ENCODE results near the gene FSD2. TPM values are rescaled to one million over a fixed set of nuclear protein-coding genes. Genes with fewer than 3 reads are reported as not detected.
A peak's percentile ranks its signal among the peaks of the same experiment; 100 is the strongest.

FSD2 gene
- total and polyA plus RNA-seq, 2 experiments from 2014 or later, result 0.18 TPM; not detected in 1

DNA sequence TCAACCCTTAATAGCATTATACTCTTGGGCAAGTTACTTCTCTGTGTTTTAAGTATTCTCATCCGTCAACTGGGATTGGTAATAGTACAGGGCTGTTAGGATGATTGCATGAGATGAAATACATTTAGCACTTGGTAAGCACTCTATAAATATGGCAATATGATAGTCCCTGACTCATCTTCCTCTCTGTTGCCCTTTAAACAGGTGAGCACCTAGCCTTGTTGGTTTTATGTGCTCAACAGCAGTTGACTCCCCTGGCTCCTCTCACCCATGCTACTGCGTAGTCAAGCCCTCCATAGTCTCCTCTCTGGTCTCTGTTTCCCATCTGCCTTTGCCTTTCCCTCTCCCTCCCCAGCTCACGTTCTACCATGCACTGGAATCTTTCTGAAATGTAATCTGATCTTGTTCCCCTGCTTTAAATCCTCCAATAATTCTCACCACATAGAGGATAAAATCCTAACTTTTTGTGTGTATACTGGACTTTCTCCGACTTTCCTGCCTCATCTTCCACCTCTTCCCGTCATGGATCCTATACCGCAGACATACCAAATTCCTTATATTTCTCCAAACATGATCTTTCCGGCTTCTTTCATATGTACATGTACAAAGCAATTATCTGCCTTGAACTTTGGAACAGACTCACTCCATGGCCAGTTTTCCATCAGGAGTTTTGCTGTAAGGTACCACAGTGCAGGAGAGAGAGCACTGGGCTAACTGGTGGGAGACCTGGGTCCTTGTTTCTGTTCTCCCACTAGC lies 42.3 kb downstream of the FSD2 start (continued):
- no peak for TF ChIP-seq ZNF114 (CRISPR knock-in tag; IDR thresholded peaks at IDR 0.05)

DNA sequence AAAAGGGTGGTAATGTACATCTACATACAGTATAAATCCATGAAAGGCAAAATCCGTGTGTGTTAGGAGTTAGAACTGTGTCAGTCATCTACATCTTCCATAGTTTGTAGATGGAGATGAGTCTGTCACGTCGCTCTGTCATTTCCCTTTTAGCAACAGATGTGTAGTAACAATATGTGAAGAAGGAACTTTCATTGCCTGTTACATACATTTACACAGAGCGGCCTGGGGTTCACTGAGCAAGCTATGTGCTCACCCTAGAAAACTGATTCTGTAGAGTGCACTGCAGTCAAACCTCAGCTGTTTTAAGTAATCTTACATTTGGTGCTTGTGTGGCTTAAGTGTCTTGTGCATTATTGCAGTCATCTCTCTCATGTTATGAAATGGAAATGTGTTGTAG lies 54.6 kb downstream of the FSD2 start:
- Mint-ChIP-seq H3K9me3 (no peaks in the 10 kb centered on the region), H3K36me3 (ENCODE audit: low read depth) (peaks cover 28% of the 10 kb centered on the region), H3K4me3 (peak overlapping the region; percentile 96), H3K4me1 (peaks cover 10% of the 10 kb centered on the region), H3K27me3 (ENCODE audit: insufficient read depth, low read depth, poor library complexity) (peaks cover 4% of the 10 kb centered on the region), H3K27ac (no peak overlapping the region)
- Histone ChIP-seq H3K79me2 (replicated peaks; ENCODE audit: insufficient read depth) (peaks cover 44% of the 10 kb centered on the region), H2AFZ (peak overlapping the region; percentile 78; the same call in 1 of the 2 replicates), H4K20me1 (replicated peaks; ENCODE audit: insufficient read depth) (peaks cover 11% of the 10 kb centered on the region), H3K36me3 (ENCODE audit: insufficient read depth) (peaks cover 9% of the 10 kb centered on the region; the same call in 1 of the 2 replicates), H3K4me3 (peak overlapping the region; percentile 96), H3F3A (replicated peaks; ENCODE audit: low read depth) (peaks cover 5% of the 10 kb centered on the region; the same call in 1 of the 2 replicates), H3K4me1 (ENCODE audit: insufficient read depth) (peaks cover 13% of the 10 kb centered on the region), H3K27ac (ENCODE audit: low read depth) (no peak overlapping the region), H3K27me3 (ENCODE audit: insufficient read depth) (no peaks in the 10 kb centered on the region), H3K9me2 (ENCODE audit: insufficient read depth) (no peaks in the 10 kb centered on the region), H3K4me2 (peak overlapping the region; percentile 88)
- no peak for DNase-seq (ENCODE audit: low spot score)
- TF ChIP-seq, protein P1, sequence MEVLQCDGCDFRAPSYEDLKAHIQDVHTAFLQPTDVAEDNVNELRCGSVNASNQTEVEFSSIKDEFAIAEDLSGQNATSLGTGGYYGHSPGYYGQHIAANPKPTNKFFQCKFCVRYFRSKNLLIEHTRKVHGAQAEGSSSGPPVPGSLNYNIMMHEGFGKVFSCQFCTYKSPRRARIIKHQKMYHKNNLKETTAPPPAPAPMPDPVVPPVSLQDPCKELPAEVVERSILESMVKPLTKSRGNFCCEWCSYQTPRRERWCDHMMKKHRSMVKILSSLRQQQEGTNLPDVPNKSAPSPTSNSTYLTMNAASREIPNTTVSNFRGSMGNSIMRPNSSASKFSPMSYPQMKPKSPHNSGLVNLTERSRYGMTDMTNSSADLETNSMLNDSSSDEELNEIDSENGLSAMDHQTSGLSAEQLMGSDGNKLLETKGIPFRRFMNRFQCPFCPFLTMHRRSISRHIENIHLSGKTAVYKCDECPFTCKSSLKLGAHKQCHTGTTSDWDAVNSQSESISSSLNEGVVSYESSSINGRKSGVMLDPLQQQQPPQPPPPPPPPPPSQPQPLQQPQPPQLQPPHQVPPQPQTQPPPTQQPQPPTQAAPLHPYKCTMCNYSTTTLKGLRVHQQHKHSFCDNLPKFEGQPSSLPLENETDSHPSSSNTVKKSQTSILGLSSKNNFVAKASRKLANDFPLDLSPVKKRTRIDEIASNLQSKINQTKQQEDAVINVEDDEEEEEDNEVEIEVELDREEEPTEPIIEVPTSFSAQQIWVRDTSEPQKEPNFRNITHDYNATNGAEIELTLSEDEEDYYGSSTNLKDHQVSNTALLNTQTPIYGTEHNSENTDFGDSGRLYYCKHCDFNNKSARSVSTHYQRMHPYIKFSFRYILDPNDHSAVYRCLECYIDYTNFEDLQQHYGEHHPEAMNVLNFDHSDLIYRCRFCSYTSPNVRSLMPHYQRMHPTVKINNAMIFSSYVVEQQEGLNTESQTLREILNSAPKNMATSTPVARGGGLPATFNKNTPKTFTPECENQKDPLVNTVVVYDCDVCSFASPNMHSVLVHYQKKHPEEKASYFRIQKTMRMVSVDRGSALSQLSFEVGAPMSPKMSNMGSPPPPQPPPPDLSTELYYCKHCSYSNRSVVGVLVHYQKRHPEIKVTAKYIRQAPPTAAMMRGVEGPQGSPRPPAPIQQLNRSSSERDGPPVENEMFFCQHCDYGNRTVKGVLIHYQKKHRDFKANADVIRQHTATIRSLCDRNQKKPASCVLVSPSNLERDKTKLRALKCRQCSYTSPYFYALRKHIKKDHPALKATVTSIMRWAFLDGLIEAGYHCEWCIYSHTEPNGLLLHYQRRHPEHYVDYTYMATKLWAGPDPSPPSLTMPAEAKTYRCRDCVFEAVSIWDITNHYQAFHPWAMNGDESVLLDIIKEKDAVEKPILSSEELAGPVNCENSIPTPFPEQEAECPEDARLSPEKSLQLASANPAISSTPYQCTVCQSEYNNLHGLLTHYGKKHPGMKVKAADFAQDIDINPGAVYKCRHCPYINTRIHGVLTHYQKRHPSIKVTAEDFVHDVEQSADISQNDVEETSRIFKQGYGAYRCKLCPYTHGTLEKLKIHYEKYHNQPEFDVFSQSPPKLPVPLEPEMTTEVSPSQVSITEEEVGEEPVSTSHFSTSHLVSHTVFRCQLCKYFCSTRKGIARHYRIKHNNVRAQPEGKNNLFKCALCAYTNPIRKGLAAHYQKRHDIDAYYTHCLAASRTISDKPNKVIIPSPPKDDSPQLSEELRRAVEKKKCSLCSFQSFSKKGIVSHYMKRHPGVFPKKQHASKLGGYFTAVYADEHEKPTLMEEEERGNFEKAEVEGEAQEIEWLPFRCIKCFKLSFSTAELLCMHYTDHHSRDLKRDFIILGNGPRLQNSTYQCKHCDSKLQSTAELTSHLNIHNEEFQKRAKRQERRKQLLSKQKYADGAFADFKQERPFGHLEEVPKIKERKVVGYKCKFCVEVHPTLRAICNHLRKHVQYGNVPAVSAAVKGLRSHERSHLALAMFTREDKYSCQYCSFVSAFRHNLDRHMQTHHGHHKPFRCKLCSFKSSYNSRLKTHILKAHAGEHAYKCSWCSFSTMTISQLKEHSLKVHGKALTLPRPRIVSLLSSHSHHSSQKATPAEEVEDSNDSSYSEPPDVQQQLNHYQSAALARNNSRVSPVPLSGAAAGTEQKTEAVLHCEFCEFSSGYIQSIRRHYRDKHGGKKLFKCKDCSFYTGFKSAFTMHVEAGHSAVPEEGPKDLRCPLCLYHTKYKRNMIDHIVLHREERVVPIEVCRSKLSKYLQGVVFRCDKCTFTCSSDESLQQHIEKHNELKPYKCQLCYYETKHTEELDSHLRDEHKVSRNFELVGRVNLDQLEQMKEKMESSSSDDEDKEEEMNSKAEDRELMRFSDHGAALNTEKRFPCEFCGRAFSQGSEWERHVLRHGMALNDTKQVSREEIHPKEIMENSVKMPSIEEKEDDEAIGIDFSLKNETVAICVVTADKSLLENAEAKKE (CRISPR knock-in tag; IDR thresholded peaks at IDR 0.05), result no peak
- TF ChIP-seq, protein P2, sequence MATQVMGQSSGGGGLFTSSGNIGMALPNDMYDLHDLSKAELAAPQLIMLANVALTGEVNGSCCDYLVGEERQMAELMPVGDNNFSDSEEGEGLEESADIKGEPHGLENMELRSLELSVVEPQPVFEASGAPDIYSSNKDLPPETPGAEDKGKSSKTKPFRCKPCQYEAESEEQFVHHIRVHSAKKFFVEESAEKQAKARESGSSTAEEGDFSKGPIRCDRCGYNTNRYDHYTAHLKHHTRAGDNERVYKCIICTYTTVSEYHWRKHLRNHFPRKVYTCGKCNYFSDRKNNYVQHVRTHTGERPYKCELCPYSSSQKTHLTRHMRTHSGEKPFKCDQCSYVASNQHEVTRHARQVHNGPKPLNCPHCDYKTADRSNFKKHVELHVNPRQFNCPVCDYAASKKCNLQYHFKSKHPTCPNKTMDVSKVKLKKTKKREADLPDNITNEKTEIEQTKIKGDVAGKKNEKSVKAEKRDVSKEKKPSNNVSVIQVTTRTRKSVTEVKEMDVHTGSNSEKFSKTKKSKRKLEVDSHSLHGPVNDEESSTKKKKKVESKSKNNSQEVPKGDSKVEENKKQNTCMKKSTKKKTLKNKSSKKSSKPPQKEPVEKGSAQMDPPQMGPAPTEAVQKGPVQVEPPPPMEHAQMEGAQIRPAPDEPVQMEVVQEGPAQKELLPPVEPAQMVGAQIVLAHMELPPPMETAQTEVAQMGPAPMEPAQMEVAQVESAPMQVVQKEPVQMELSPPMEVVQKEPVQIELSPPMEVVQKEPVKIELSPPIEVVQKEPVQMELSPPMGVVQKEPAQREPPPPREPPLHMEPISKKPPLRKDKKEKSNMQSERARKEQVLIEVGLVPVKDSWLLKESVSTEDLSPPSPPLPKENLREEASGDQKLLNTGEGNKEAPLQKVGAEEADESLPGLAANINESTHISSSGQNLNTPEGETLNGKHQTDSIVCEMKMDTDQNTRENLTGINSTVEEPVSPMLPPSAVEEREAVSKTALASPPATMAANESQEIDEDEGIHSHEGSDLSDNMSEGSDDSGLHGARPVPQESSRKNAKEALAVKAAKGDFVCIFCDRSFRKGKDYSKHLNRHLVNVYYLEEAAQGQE (IDR thresholded peaks at IDR 0.05; ENCODE audit: unreplicated experiment), result no peak
- no peak for TF ChIP-seq ZNF114 (CRISPR knock-in tag; IDR thresholded peaks at IDR 0.05)
- no peak for TF ChIP-seq STAT1 (IDR thresholded peaks at IDR 0.05; ENCODE audit: unreplicated experiment)
- TF ChIP-seq, protein P3, sequence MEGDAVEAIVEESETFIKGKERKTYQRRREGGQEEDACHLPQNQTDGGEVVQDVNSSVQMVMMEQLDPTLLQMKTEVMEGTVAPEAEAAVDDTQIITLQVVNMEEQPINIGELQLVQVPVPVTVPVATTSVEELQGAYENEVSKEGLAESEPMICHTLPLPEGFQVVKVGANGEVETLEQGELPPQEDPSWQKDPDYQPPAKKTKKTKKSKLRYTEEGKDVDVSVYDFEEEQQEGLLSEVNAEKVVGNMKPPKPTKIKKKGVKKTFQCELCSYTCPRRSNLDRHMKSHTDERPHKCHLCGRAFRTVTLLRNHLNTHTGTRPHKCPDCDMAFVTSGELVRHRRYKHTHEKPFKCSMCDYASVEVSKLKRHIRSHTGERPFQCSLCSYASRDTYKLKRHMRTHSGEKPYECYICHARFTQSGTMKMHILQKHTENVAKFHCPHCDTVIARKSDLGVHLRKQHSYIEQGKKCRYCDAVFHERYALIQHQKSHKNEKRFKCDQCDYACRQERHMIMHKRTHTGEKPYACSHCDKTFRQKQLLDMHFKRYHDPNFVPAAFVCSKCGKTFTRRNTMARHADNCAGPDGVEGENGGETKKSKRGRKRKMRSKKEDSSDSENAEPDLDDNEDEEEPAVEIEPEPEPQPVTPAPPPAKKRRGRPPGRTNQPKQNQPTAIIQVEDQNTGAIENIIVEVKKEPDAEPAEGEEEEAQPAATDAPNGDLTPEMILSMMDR (conservative IDR thresholded peaks at IDR 0.05; ENCODE audit: low read depth in 2 of 2), result no peak
- no peak for TF ChIP-seq ZNF331 (CRISPR knock-in tag; IDR thresholded peaks at IDR 0.05; ENCODE audit: low read depth)
- no peak for ATAC-seq

Data from GM23338 (cell line).